Measurements from ENCODE around the gene KAT2B.

Gene KAT2B

DNA sequence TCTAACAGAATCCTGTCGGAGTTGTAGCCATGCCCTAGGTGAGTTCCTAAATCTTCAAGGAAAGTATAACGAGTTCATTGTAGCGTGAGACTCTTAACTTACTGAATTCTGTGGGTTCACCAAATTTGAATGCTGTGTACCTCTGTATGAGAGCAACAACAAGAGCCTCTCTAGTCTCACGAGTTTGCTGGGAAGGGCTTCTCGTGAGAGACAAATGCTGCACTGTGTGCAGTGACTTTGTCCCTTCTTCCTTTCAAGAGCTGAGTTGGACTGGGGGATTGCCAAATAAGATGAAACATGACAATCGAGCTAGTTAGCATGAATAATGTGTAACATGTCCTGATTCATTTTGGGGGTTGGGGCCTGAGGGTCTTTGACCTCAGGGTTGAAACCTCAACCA, 32.2 kb downstream of the KAT2B start:
- TF ChIP-seq, protein P1, sequence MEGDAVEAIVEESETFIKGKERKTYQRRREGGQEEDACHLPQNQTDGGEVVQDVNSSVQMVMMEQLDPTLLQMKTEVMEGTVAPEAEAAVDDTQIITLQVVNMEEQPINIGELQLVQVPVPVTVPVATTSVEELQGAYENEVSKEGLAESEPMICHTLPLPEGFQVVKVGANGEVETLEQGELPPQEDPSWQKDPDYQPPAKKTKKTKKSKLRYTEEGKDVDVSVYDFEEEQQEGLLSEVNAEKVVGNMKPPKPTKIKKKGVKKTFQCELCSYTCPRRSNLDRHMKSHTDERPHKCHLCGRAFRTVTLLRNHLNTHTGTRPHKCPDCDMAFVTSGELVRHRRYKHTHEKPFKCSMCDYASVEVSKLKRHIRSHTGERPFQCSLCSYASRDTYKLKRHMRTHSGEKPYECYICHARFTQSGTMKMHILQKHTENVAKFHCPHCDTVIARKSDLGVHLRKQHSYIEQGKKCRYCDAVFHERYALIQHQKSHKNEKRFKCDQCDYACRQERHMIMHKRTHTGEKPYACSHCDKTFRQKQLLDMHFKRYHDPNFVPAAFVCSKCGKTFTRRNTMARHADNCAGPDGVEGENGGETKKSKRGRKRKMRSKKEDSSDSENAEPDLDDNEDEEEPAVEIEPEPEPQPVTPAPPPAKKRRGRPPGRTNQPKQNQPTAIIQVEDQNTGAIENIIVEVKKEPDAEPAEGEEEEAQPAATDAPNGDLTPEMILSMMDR (IDR thresholded peaks at IDR 0.05; ENCODE audit: control insufficient read depth, insufficient read depth, low read depth, low read length, missing control alignments): no peak
- no peak overlapping the region for H3K4me3 ChIP-seq (ENCODE audit: control insufficient read depth, low read depth, low read length)
- DNase-seq (ENCODE audit: low read depth): no peak

DNA sequence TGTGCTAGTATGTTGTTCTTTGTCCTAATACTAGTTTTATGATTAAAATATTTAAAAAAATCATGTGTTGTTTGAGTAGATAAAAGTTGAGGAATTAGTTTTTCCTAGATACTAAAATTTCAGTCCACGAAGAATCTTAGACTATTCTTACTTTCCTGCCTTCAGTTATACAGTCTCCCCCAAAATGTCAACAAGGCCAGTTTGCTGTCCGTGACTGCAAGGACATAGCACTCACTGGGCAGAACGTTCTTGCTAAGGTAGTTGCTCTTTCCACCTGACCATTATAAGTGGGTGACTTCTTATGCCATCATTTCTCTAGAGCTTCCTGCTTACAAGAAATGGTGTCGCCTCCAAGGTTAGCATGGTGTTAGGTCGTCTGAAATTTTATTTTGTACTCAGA, 32.8 kb downstream of the KAT2B start:
- no peak for DNase-seq (ENCODE audit: low read depth)
- no peak overlapping the region for H3K4me3 ChIP-seq (ENCODE audit: control insufficient read depth, low read depth, low read length)
- TF ChIP-seq, protein P1 (IDR thresholded peaks at IDR 0.05; ENCODE audit: control insufficient read depth, insufficient read depth, low read depth, low read length, missing control alignments): no peak

DNA sequence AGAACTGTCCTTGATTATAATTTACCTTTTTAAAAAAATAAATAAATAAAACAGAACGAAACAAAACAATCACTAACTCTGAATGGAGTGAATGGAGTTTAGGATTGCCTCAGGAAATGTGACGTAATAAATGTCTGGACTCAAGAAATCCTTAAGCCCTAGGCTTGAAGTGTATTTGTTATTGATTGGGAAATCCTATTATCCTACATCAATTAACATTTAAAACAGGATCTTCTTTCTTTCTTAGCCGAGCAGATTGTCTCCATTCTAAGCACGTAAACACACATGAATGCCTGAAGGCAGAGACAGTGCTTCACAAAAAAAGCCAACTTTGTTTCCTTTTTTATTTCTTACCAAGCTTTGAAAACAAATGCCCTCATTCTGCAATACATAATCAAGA, 33.4 kb downstream of the KAT2B start:
- H3K4me3 ChIP-seq (ENCODE audit: control insufficient read depth, low read depth, low read length): no peak overlapping the region
- DNase-seq (ENCODE audit: low read depth): no peak
- TF ChIP-seq, protein P1 (IDR thresholded peaks at IDR 0.05; ENCODE audit: control insufficient read depth, insufficient read depth, low read depth, low read length, missing control alignments): no peak

DNA sequence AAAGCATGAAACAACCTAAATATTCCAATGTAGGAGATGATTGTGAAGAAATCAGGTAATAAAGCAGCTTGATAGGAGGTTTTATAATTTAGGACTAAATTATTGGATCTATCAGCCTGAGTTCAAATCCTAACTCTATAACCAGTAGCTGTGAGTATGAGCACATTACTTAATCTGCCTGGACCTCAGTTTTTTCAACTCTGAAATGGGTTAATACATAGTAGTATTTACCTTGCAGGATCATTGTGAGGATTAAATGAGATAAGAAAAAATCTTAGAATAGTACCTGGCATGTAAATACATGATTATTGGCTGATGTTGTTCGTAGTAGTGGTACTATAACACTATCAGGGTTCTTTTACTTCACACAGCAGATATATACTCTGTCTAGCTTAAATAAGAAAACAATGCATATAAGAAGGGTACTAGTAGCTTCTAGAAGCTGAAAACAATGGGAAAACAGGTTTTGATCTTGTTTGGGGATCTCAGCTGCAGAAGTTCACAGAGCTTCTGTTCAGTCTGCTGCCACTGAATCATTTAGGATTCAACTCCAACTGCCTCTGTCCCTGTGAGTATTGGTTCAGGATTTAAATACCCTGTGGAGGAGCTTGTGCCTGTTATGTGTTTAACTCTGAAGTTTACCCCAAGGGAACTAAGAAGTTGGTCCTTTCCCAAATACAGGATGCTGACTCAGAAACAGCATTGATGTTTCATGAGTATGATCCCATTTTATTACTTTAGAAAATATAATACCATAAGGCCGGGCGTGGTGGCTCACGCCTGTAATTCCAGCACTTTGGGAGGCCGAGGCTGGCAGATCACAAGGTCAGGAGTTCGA, 34.2 kb downstream of the KAT2B start:
- TF ChIP-seq, protein P1 (IDR thresholded peaks at IDR 0.05; ENCODE audit: control insufficient read depth, insufficient read depth, low read depth, low read length, missing control alignments): no peak
- DNase-seq (ENCODE audit: low read depth): peak; percentile 16
- no peak overlapping the region for H3K4me3 ChIP-seq (ENCODE audit: control insufficient read depth, low read depth, low read length)

DNA sequence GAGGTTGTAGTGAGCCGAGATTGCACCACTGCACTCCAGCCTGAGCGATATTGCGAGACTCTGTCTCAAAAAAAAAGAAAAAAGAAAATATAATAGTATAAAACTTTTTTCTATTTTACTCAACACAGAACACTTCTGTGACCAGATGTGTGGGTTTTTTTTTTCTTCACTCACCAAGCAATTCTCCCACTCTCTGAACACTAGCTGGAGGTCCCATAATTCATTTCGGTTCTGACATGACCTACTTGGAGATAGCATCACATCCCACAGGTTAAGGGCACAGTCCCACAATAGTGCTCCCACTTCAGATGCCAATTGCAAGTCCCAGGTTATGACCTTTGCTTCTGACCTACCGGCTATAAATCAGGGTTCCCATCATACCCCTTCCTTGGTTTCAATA, 35.0 kb downstream of the KAT2B start:
- H3K4me3 ChIP-seq (ENCODE audit: control insufficient read depth, low read depth, low read length): no peak overlapping the region
- DNase-seq (ENCODE audit: low read depth): no peak
- TF ChIP-seq, protein P1 (IDR thresholded peaks at IDR 0.05; ENCODE audit: control insufficient read depth, insufficient read depth, low read depth, low read length, missing control alignments): no peak

DNA sequence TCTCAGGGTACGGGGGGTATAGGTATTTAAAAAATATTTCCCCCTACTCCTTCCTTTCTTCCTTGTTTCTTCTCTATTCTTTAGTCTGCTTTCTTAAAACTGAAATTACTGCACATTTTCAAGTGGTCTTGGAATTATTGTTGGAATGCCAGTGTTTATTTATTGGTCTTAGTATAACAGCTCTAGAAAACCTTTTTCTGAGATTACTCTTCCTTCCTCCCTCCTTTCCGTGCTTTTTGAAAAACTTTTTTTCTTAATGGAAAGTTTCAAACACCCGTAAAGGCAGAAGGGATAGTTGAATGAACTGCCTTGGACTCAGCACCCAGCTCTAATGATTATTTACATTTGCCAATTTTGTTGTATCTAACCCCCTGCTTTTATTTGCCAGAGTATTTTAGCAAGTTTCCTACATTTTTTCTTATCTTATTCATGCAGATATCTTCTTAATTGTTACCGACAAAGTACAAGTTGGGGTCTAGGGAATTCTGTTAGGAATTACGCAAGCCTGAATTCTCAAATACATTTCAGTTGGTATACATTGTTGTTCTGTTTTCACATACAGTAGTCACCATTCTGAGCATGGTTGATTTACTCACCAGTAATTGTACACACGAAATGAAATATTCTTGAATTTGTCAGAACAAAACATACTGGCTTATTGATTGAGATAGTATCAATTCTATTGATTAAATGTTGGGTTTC, 36.2 kb downstream of the KAT2B start:
- TF ChIP-seq, protein P1 (IDR thresholded peaks at IDR 0.05; ENCODE audit: control insufficient read depth, insufficient read depth, low read depth, low read length, missing control alignments): no peak
- H3K4me3 ChIP-seq (ENCODE audit: control insufficient read depth, low read depth, low read length): no peak overlapping the region
- DNase-seq (ENCODE audit: low read depth): no peak

Data from AG09309 (cell line).